Measurements from ENCODE around the gene PTPRC. TPM values are rescaled to one million over a fixed set of nuclear protein-coding genes. Genes with fewer than 3 reads are reported as not detected.

Gene PTPRC
- total RNA-seq, 1 experiment from 2014 or later, result 0.12 TPM

Other genes with a start within 250 kb of the PTPRC start
- not detected in 2 replicates for gene ATP6V1G3, start 98.4 kb upstream of the PTPRC start, total RNA-seq (2014; rRNA removed; shearing (Covaris generic))